Measurements from ENCODE around the gene ANKDD1B. TPM values are rescaled to one million over a fixed set of nuclear protein-coding genes. Genes with fewer than 3 reads are reported as not detected.
"Not testable (repeated sequence)": the region's sequence is repeated elsewhere in the genome, so short reads cannot be mapped to it uniquely, and the experiment has no call there.

The ANKDD1B gene
- total RNA-seq, 3 donors from 2014 or later (not counting 1 experiment from before 2014, with no cell fraction given), result 0.52 to 0.66 (median 0.55) TPM

DNA sequence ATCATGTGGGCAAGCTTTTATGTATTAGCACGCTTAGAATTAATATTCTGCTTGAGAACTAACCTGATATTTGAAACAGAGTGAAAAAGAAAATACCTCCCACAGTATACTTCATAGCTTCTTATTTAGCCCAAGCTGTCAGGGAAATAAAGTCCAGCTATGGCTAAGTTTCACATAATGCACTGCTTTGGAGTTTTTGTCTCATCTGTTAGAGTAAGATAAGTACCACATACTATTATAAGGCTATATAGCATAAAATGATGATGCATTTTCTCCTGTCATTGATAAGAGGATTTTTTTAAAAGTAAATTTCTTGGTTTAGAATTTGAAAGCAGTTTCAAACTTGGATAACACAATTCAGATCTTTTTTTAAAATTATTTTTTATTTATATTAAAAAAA lies 2.4 kb upstream of the ANKDD1B start:
- Mint-ChIP-seq H3K36me3 (no peaks in the 10 kb centered on the region), H3K9me3 (no peaks in the 10 kb centered on the region), H3K4me3 (no peak overlapping the region), H3K4me1 (peaks cover 5% of the 10 kb centered on the region in 2 donors), H3K27me3 (ENCODE audit: low read depth in 2 of 2) (peaks cover 0 to 5% of the 10 kb centered on the region in 2 donors), H3K27ac (no peak overlapping the region)
- no CpG with 5 or more reads among the region's 1 CpG for WGBS (ENCODE audit: insufficient coverage)
- peaks cover 9% of the 10 kb centered on the region for H3K4me1 ChIP-seq (ENCODE audit: control insufficient read depth, insufficient read depth, low read length)
- TF ChIP-seq, protein P1, sequence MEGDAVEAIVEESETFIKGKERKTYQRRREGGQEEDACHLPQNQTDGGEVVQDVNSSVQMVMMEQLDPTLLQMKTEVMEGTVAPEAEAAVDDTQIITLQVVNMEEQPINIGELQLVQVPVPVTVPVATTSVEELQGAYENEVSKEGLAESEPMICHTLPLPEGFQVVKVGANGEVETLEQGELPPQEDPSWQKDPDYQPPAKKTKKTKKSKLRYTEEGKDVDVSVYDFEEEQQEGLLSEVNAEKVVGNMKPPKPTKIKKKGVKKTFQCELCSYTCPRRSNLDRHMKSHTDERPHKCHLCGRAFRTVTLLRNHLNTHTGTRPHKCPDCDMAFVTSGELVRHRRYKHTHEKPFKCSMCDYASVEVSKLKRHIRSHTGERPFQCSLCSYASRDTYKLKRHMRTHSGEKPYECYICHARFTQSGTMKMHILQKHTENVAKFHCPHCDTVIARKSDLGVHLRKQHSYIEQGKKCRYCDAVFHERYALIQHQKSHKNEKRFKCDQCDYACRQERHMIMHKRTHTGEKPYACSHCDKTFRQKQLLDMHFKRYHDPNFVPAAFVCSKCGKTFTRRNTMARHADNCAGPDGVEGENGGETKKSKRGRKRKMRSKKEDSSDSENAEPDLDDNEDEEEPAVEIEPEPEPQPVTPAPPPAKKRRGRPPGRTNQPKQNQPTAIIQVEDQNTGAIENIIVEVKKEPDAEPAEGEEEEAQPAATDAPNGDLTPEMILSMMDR (IDR thresholded peaks at IDR 0.05), result no peak
- ATAC-seq (no peak), DNase-seq (no peak)
- H3K36me3 ChIP-seq (ENCODE audit: control insufficient read depth, insufficient read depth, low read length), result no peaks in the 10 kb centered on the region
- H3K9me3 ChIP-seq (ENCODE audit: control insufficient read depth, insufficient read depth, low read length), result no peaks in the 10 kb centered on the region
- intact Hi-C loops (cut with micrococcal nuclease), result no loop called here
- no peak overlapping the region for H3K4me3 ChIP-seq (ENCODE audit: low read length)
- H3K27me3 ChIP-seq (ENCODE audit: control insufficient read depth, insufficient read depth, low read length), result peaks cover 7% of the 10 kb centered on the region
- H3K27ac ChIP-seq (ENCODE audit: low read length), result no peak overlapping the region

GRCh38 chr5:75610201-75610600 lies 1.1 kb upstream of the ANKDD1B start:
- Histone ChIP-seq H3K27ac (ENCODE audit: low read length) (no peak overlapping the region), H3K27me3 (ENCODE audit: control insufficient read depth, insufficient read depth, low read length) (peaks cover 7% of the 10 kb centered on the region), H3K9me3 (ENCODE audit: control insufficient read depth, insufficient read depth, low read length) (no peaks in the 10 kb centered on the region), H3K36me3 (ENCODE audit: control insufficient read depth, insufficient read depth, low read length) (no peaks in the 10 kb centered on the region), H3K4me3 (ENCODE audit: low read length) (no peak overlapping the region), H3K4me1 (ENCODE audit: control insufficient read depth, insufficient read depth, low read length) (peaks cover 9% of the 10 kb centered on the region)
- no peaks in the 10 kb centered on the region for H3K36me3 Mint-ChIP-seq
- H3K4me3 Mint-ChIP-seq, result no peak overlapping the region
- DNase-seq (no peak), ATAC-seq (no peak)
- WGBS (ENCODE audit: insufficient coverage), result 89% methylated on average over 4 of the region's 5 CpGs
- intact Hi-C loops (cut with micrococcal nuclease), result no loop called here
- H3K27ac Mint-ChIP-seq, result no peak overlapping the region
- peaks cover 5% of the 10 kb centered on the region in 2 donors for H3K4me1 Mint-ChIP-seq
- no peaks in the 10 kb centered on the region for H3K9me3 Mint-ChIP-seq
- TF ChIP-seq, protein P1 (IDR thresholded peaks at IDR 0.05), result no peak
- H3K27me3 Mint-ChIP-seq (ENCODE audit: low read depth in 2 of 2), result peaks cover 0 to 5% of the 10 kb centered on the region in 2 donors

DNA sequence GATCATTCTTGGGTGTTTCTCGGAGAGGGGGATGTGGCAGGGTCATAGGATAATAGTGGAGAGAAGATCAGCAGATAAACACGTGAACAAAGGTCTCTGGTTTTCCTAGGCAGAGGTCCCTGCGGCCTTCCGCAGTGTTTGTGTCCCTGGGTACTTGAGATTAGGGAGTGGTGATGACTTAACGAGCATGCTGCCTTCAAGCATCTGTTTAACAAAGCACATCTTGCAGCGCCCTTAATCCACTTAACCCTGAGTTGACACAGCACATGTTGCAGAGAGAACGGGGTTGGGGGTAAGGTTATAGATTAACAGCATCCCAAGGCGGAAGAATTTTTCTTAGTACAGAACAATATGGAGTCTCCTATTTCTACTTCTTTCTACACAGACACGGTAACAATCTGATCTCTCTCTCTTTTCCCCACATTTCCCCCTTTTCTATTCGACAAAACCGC lies 368 bp upstream of the ANKDD1B start:
- H3K4me3 Mint-ChIP-seq; H3K27ac ChIP-seq (ENCODE audit: low read length); H3K4me1 Mint-ChIP-seq; H3K9me3 Mint-ChIP-seq; H3K4me1 ChIP-seq (ENCODE audit: control insufficient read depth, insufficient read depth, low read length); H3K36me3 Mint-ChIP-seq; ATAC-seq; DNase-seq; H3K27ac Mint-ChIP-seq; H3K27me3 Mint-ChIP-seq (ENCODE audit: low read depth in 2 of 2); H3K36me3 ChIP-seq (ENCODE audit: control insufficient read depth, insufficient read depth, low read length); H3K4me3 ChIP-seq (ENCODE audit: low read length); H3K9me3 ChIP-seq (ENCODE audit: control insufficient read depth, insufficient read depth, low read length); intact Hi-C loops (cut with micrococcal nuclease); H3K27me3 ChIP-seq (ENCODE audit: control insufficient read depth, insufficient read depth, low read length): not testable (repeated sequence)
- WGBS (ENCODE audit: insufficient coverage), result 53% methylated on average over 7 of the region's 11 CpGs

- Mint-ChIP-seq H3K36me3 (no peaks in the 10 kb centered on the region), H3K27ac (no peak overlapping the region), H3K27me3 (ENCODE audit: low read depth in 2 of 2) (peaks cover 0 to 5% of the 10 kb centered on the region in 2 donors), H3K9me3 (no peaks in the 10 kb centered on the region), H3K4me3 (no peak overlapping the region), H3K4me1 (peaks cover 5% of the 10 kb centered on the region in 2 donors)
- Histone ChIP-seq H3K4me3 (ENCODE audit: low read length) (no peak overlapping the region), H3K27me3 (ENCODE audit: control insufficient read depth, insufficient read depth, low read length) (peaks cover 7% of the 10 kb centered on the region), H3K27ac (ENCODE audit: low read length) (no peak overlapping the region), H3K9me3 (ENCODE audit: control insufficient read depth, insufficient read depth, low read length) (no peaks in the 10 kb centered on the region), H3K4me1 (ENCODE audit: control insufficient read depth, insufficient read depth, low read length) (peaks cover 9% of the 10 kb centered on the region), H3K36me3 (ENCODE audit: control insufficient read depth, insufficient read depth, low read length) (no peaks in the 10 kb centered on the region)
- 61% methylated on average over 12 of the region's 12 CpGs for WGBS (ENCODE audit: insufficient coverage)
- TF ChIP-seq, protein P1 (IDR thresholded peaks at IDR 0.05), result no peak
- ATAC-seq (no peak), DNase-seq (no peak)
- intact Hi-C loops (cut with micrococcal nuclease), result no loop called here
Measured at GRCh38 chr5:75612226-75612569, 945 bp downstream of the ANKDD1B start.
